HEK293T (cell line): ENCODE measurements around the gene DUSP23.

ENCODE experiments used
- CTCF ChIA-PET: fragments of 350-600 bp; formaldehyde crosslinking; extraction: SDS; loops from one replicate; lab custom pipeline; 2021; ENCODE audit warnings: antibody characterized with exemption, inconsistent platforms; lab: Yijun Ruan, JAX
- POLR2A ChIA-PET: fragments of 350-600 bp; formaldehyde crosslinking; extraction: SDS; loops from one replicate; lab custom pipeline; 2020; ENCODE audit warnings: antibody characterized with exemption, inconsistent platforms; lab: Yijun Ruan, JAX
- DNase-seq: peaks from one replicate; pipeline ENCODE4 v3.0.0; 2012; ENCODE audit warnings: mixed read lengths; ENCODE audit errors: extremely low spot score
- ARNT ChIP-seq: fragments of 450-650 bp; IDR thresholded peaks from 2 replicates; pipeline ENCODE4 v1.6.1; 2017; ENCODE audit warnings: mild to moderate bottlenecking
- BHLHE40 ChIP-seq: fragments of 450-650 bp; IDR thresholded peaks from 2 replicates; pipeline ENCODE4 v1.6.1; 2016; ENCODE audit warnings: mild to moderate bottlenecking, moderate library complexity, borderline replicate concordance
- CTBP1 ChIP-seq: fragments of 450-650 bp; IDR thresholded peaks from 2 replicates; pipeline ENCODE4 v1.6.1; 2016; ENCODE audit warnings: borderline replicate concordance
- ELF4 ChIP-seq: fragments of 450-650 bp; IDR thresholded peaks from 2 replicates; pipeline ENCODE4 v1.6.1; 2017; ENCODE audit warnings: antibody characterized with exemption
- FOXA1 ChIP-seq: fragments of 450-650 bp; IDR thresholded peaks from 2 replicates; pipeline ENCODE4 v1.6.1; 2016; ENCODE audit warnings: mild to moderate bottlenecking
- FOXK2 ChIP-seq: fragments of 450-650 bp; IDR thresholded peaks from 2 replicates; pipeline ENCODE4 v1.6.1; 2016; ENCODE audit warnings: mild to moderate bottlenecking
- FOXM1 ChIP-seq: fragments of 450-650 bp; IDR thresholded peaks from 2 replicates; pipeline ENCODE4 v1.6.1; 2017; ENCODE audit warnings: mild to moderate bottlenecking, borderline replicate concordance
- HDGF ChIP-seq: fragments of 450-650 bp; IDR thresholded peaks from 2 replicates; pipeline ENCODE4 v1.6.1; 2017; ENCODE audit warnings: antibody characterized with exemption, borderline replicate concordance
- L3MBTL2 ChIP-seq: fragments of 450-650 bp; conservative IDR thresholded peaks from 2 replicates; pipeline ENCODE4 v1.6.1; 2016; ENCODE audit warnings: mild to moderate bottlenecking
- LEF1 ChIP-seq: fragments of 450-650 bp; IDR thresholded peaks from 2 replicates; pipeline ENCODE4 v1.6.1; 2017; ENCODE audit warnings: mild to moderate bottlenecking, borderline replicate concordance
- NFRKB ChIP-seq: fragments of 450-650 bp; IDR thresholded peaks from 2 replicates; pipeline ENCODE4 v1.6.1; 2016; ENCODE audit warnings: mild to moderate bottlenecking, moderate library complexity
- SP1 ChIP-seq: fragments of 450-650 bp; IDR thresholded peaks from 2 replicates; pipeline ENCODE4 v1.6.1; 2017
- SUZ12 ChIP-seq: fragments of 450-650 bp; IDR thresholded peaks from 2 replicates; pipeline ENCODE4 v1.6.1; 2016; ENCODE audit warnings: mild to moderate bottlenecking
- TARDBP ChIP-seq: fragments of 450-650 bp; IDR thresholded peaks from 2 replicates; pipeline ENCODE4 v1.6.1; 2016
- ZNF384 ChIP-seq: fragments of 450-650 bp; IDR thresholded peaks from 2 replicates; pipeline ENCODE4 v1.6.1; 2016
- TF ChIP-seq, protein P1 (sequence below): fragments of 450-650 bp; IDR thresholded peaks from 2 replicates; pipeline ENCODE4 v1.6.1; 2016

DUSP23 gene

DNA sequence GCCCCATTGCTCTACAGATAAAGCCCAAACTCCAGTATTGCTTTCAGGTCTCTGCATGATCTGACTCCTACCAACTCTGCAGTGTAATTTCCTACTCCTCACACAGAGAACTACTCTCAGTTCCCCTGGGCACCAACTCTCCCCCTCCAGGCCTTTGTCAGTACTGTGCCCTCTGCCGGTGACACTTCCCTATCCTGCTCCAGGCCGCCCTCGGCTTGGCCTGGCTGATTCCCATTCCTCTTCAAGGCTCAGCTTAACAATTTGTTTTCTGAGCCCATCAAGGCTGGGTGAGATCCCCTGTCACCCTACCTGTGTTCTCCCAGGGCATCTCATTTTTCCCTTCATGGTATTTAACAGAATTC, 48.5 kb downstream of the DUSP23 start:
- no peak for TF ChIP-seq SP1
- TF ChIP-seq BHLHE40, result no peak
- no peak for TF ChIP-seq L3MBTL2
- no peak for TF ChIP-seq FOXA1
- no peak for TF ChIP-seq ARNT
- TF ChIP-seq LEF1, result no peak
- TF ChIP-seq ELF4, result no peak
- TF ChIP-seq FOXM1, result no peak
- no peak for TF ChIP-seq CTBP1
- no peak for TF ChIP-seq SUZ12
- no peak for TF ChIP-seq HDGF
- no peak for TF ChIP-seq TARDBP
- TF ChIP-seq ZNF384, result no peak
- TF ChIP-seq, protein P1, sequence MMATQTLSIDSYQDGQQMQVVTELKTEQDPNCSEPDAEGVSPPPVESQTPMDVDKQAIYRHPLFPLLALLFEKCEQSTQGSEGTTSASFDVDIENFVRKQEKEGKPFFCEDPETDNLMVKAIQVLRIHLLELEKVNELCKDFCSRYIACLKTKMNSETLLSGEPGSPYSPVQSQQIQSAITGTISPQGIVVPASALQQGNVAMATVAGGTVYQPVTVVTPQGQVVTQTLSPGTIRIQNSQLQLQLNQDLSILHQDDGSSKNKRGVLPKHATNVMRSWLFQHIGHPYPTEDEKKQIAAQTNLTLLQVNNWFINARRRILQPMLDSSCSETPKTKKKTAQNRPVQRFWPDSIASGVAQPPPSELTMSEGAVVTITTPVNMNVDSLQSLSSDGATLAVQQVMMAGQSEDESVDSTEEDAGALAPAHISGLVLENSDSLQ, result no peak
- no peak for TF ChIP-seq FOXK2
- ChIA-PET CTCF (interaction anchor here (1.1 to 1.4 kb wide), 2 partner anchors 30 to 178 kb away, joined by 3 to 4 read pairs; no protein-coding TSS in a partner anchor), POLR2A (no interaction called here)
- peak; percentile 69 for DNase-seq

DNA sequence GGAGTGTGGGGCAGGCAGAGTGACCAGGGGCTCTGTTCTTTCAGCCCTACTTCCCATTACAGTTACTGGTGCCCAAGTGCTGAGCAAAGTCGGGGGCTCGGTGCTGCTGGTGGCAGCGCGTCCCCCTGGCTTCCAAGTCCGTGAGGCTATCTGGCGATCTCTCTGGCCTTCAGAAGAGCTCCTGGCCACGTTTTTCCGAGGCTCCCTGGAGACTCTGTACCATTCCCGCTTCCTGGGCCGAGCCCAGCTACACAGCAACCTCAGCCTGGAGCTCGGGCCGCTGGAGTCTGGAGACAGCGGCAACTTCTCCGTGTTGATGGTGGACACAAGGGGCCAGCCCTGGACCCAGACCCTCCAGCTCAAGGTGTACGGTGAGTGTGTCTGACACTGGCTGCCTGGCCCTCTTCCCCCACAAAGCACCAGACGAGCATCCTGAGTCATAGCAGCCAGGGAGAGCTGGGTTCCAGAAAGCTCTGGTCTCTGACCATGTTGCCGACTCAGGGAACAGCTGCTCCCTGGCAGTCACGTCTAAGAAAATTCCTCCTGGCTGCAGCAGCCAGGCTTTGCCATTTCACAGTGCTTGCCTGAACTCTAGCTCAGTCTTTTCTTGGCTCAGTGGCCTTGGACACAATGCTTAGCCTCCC, 49.2 kb downstream of the DUSP23 start:
- POLR2A ChIA-PET, result no interaction called here
- DNase-seq, result no peak
- TF ChIP-seq HDGF (no peak), SP1 (no peak), SUZ12 (no peak), ARNT (no peak), FOXM1 (no peak), ELF4 (no peak), BHLHE40 (no peak), FOXA1 (no peak), CTBP1 (no peak), NFRKB (no peak), LEF1 (no peak), ZNF384 (no peak), FOXK2 (no peak), TARDBP (no peak), L3MBTL2 (no peak)
- TF ChIP-seq, protein P1, result no peak
- CTCF ChIA-PET, result interaction anchor here (0.6 to 1.4 kb wide), 3 partner anchors 31 to 200 kb away, joined by 3 to 4 read pairs (median 3); no protein-coding TSS in a partner anchor

DNA sequence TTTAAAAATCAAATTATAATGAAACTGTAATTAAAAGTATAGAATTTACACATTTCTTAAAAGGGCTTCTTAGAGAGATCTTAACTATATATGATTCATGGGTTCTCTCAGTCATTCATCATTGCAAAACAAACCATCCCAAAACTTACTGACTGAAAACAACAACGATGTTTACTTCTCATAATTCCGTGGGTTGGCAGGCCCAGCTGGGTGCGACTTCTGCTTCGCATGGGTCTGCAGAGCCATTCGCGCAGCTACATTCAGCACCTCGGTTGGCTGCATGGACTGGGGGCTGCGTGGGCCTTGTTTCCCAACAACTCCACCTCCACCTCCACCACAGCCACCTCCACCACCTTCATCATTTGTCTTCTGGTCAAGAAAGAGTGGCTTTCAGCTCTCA, 50.0 kb downstream of the DUSP23 start:
- TF ChIP-seq NFRKB, result no peak
- no peak for TF ChIP-seq BHLHE40
- no peak for TF ChIP-seq TARDBP
- no peak for TF ChIP-seq FOXA1
- TF ChIP-seq HDGF, result no peak
- TF ChIP-seq, protein P1, result no peak
- ChIA-PET CTCF (no interaction called here), POLR2A (no interaction called here)
- no peak for DNase-seq

DNA sequence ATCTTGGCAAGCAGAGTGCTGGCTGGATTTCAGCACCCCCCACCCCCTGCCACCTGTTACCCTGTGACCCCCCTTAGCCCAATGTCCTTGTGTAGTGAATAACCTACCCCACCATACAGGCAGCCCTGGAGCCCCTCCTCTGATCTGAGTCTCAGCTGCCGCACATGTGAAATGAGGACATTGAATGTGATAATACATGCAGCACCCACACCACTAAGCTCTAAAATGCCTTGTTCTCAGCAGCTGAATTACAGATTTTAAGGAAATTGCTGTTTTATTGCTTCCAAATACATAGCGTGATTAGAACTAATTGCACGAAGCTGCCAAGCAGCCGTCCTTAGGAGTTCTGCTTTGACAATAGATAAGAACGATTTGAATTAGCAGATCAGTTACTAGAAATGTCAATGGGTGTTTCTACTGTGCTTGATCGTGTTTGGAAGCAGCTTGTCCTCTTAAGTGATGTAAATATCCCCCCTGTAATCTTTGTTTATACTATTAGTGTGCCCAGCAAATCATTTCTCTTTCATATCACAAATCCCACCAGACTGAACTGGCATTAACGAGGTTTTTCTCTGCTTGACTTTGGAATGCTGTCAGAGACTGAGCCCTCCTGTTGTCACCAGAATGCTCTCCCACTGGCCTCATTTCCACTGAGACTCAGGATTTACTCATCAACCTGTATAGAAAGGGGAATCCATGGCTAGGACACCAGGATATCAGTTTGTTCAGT, 50.8 kb downstream of the DUSP23 start:
- ChIA-PET CTCF (no interaction called here), POLR2A (interaction anchor here (0.8 kb wide), 1 partner anchor 273 kb away, joined by 4 read pairs; no protein-coding TSS in a partner anchor)
- no peak for DNase-seq
- TF ChIP-seq SUZ12 (no peak), NFRKB (no peak), ARNT (no peak), FOXA1 (no peak), L3MBTL2 (no peak)
